DMS114 treated with DMSO at 0.1 percent for 48 hours (cell line): ENCODE results near the gene AEBP1.
A peak's percentile ranks its signal among the peaks of the same experiment; 100 is the strongest.
"Not testable (repeated sequence)": the region's sequence is repeated elsewhere in the genome, so short reads cannot be mapped to it uniquely, and the experiment has no call there.

Source experiments
- DNase-seq: peaks from one replicate; lab custom pipeline; 2025; ENCODE audit not compliant: unreplicated experiment; lab: John Stamatoyannopoulos, UW

Gene AEBP1

DNA sequence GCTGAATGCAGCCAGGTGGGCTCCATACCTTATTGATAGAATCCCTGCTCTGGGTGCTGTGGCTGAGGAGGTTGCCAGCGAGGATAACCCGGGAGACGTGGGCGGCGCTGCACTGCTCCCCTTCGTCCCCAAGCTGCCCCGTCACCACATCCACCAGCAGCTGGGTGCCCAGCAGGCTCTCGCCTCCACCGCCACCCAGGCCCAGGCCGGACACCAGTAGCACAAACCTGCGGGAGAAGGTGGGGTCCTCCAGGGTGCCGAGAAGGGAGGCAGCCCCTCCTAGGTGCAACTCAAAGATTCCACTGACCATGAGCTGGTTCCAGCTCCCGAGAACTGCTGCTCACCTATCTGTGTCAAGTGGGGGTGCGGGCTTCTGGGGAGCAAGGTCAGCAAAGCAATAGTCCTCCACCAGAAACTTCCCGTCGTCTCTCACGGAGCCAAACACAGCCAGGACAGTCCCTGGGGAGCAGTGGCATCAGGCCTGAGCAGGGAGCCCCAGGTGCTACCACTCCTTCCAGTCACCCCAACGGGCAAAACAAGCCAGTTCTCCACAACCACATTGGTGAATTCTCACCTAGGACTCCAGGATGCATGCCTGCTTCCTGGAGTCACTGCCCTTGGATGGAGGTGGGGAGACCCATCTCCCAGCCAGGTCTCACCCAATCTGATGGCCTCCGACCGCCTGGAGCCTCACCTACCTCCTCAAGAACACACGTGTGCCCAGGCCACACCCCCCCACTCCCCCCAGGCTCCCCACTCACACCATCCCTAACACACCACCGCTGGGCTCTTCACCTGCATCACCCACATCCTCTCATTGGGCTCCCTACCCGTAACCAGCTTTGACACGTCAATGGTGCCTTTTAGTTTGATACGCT is 12.9 kb downstream of the AEBP1 start:
- no peak for DNase-seq

DNA sequence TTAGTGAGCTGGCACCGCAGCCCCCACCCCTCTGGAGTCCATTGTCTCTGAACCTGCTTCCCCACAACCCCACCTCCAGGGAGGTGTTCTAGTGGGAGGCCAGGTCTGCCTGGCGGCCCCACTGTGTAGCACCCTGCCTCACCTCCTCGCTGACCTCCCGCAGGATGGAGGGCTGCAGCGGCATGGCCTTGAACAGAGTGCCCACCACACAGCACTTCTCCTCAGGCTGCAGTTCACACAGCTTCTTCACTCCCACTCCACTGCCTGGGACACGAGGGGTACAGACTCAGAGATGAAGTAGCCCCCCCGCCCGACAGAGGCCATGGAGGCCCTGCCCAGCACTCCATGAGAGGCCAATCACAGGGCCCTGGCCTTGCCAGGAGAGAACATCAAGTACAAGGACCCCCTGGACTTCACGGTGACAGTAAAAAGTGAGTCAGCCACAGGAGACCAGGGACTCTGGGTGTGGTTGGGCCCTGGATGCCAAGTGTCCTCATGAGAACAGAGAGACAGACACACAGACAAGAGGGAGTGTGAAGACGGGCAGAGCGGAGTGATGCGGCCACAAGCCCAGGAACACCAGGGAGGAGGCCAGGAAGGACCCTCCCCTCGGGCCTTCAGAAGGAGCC is 13.8 kb downstream of the AEBP1 start:
- DNase-seq, result no peak

DNA sequence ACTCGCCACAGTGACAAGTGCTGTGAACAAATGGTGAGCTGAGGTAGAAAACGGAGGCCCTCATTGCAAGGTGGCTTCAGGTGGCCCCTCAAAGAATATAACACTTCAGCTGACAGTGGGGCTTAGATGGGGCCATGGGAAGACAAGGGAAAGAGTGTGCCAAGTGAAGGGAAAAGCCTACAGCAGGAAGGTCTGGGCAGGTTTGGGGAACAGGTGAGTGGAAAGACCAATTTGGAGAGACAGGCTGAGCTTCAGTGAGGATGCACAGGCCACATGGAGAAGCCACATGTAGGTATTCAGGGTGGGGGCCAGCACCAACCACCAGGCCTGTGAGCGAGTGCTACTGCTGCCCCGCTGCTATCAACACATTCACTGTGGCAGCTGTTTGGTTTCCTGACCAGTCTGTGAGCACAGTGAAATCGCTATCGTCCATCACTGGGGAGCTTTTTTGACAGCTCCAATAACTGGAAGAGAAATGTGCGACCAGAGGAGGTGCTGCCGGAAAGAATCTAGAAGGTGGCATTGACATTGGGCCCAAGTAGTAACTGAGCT is 15.8 kb downstream of the AEBP1 start:
- no peak for DNase-seq

DNA sequence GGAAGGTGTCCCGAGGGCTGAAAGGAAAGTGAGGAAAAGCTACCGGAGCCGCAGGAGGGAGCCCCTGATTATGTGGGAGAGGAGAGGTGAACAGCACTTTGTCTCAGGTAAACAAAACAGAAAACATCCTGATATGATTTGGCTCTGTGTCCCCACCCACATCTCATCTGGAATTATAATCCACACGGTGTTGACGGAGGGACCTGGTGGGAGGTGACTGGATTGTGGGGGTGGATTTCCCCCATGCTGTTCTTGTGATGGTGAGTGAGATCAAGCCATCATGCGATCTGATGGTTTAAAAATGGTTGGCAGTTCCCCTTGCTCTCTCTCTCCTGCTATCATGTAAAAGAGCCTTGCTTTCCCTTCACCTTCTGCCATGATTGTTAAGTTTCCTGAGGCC is 16.2 kb downstream of the AEBP1 start:
- DNase-seq, result no peak

DNA sequence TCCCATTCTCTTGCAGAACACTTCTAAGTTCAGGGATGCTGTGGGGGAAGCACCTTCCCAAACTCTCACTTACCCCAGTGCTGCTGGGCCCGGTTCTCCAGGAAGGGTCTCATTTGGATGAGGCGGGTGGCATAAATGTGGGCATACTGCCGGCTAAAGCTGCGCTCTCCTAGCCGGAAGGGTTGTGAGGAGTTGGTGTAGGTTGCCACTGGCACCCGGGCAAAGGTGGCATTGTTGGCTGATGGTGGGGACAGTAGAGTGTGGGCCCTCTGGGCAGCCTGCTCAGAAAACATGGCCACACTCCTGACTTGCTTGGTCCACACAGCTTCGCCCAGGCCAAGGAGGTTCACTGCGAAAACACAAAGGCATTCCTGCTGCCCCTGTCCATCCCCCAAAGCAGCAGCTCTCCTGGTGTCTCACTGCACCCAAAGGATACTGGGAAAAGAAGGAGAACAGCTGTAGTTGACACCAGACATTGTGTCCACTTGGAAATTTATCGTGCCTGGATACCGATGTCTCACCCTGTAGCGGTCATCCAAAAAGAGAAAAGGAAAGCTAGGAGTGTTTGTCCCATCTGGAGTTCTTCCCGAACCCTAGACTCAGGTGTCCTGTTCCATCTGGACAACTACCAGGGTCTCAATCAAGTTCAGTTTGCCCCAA is 17.7 kb downstream of the AEBP1 start:
- no peak for DNase-seq

DNA sequence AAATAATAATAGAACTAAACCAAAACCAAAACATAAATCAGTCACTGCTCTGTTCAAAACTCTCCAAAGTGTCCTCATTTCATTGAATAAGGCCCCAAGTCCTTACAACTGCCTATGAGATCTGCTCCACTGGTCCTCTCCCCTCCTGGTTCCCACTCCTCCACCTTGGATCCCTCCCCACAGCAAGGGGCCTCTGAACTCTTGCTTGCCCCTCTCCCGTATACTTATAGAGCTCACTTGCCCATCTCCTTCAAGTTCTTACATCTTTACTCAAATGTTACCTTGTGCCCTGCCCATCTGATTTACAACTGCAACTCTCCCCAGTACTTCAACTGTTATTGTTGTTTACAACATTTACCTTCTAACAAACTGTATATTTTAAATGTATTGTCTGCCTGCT is 18.4 kb downstream of the AEBP1 start:
- no peak for DNase-seq

DNA sequence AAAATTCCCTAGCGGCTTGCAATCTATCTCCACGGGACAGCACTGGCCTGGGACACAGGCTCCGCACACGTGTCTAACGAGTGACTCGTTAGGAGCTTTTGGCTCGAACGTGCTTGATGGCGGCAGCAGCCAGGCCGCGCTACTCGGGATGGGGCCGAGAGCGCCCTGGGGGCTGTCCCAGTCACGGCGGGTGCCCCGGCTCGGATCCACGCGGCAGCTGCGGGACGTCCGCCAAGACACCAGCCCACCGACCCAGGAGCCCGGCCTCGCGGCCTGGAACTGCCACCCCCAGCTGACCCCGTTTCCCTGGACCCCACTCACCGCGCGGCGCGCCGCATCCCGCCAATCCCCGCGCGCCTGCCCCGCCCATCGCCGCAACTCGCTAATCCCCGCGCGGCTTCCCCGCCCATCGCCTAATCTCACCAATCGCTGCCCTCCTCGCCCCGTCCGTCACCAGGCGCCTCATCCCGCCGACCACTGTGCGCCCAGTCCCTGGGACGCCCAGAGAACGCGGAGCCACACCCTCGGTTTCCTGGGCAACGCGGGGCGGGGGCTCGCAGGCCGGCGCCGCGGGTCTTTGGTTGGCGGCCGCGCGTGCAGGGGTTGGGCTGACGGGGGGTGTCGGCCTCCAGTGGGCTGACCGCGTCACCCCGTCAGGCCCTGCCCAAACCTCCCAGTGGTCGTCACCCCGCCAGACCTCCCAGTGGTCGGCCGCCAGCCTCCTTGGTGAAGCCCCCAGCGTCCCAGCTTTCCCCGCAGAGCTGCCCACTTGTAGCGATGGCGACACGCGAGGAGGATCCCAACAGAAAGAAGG is 19.3 kb downstream of the AEBP1 start, which contains the start of gene POLD2:
Gene POLD2 (minus strand): TSS at position 359 of the 814 bp plus-strand sequence. CDS start 1,495 bp downstream, outside the sequence.
- peak; percentile 98 for DNase-seq

DNA sequence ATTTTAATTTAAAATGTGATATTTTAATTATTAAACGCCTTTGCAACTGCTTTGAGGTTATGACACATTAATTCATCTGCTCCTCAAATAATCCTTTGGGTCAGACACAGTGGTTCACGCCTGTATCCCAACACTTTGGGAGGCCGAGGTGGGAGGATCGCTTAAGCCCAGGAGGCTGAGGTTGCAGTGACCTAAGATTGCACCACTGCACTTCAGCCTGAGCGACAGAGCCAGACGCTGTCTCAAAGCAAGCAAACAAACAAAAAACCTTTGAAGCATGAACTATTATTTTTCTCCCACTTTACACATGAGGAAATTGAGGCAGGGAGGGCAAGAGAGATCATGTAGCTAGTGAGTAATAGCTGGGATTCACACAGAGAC is 20.7 kb downstream of the AEBP1 start:
- DNase-seq, result no peak

DNA sequence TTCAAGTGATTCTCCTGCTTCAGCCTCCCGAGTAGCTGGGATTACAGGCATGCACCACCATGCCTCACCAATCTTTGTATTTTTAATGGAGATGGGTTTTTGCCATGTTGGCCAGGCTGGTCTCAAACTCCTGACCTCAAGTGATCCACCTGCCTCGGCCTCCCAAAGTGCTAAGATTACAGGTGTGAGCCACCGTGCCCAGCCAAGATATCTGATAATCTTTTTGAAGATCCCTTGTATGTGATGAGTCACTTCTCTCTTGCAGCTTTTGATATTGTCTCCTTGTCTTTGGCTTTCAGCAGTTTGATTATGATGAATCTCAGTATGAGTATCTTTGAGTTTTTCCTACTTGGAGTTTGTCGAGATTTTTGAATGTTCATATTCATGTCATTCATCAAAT is 22.4 kb downstream of the AEBP1 start:
- not testable (repeated sequence) for DNase-seq

DNA sequence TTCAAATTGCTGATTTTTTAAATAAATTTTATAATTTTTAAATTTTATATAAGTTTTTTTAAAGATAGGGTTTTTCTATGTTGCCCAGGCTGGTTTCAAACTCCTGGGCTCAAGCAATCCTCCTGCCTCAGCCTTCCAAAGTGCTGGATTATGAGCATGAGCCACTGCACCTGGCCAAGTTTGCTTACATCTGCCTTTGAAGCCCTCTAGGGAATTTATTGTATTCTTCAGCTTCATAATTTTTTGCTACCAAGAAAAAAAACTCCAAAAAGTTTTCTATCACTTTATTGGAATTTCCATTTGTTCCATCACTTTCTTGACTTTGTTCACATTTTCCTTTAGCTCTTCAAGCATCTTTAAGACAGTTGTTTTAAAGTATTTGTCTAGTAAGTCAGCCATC is 23.0 kb downstream of the AEBP1 start:
- DNase-seq, result no peak

DNA sequence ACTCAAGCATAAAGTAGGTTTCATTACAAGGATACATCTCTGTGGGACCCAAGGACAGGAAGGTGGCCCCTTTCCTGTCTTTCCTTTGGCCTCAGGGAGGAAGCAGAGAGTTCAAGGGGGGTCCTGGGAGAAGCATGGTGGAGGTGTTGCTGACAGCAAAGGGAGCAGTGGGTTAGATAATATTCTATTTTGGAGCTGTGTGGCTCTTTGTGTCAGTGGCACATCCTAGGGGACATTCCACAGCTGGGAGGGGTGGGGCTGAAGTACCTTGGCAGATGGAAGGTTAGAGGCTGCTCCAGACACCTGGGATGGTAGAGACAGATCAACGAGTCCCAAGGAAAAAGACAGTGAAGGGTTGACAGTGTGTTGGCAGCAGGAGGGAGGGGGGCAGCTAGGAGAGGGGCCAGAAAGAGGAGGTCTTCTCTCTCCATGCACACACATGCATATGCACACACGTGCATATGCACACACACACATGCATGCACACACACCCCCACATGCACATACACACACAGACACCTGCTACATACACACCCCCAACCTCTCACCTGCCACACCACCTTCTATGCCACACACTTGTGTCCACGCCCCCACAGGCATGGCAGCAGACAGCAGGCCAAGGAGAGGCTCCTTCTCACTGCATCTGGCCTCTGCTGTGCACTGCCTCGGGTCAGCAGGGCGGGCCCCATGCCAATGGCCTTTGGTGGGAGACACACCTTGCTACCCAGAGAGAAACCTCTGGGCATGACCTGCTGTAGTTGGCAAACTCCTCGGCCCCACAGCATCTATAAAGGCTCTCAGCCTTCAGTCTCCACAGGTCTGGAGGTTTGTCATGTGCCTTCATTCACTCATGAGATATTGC is 24.8 kb downstream of the AEBP1 start:
- DNase-seq, result no peak

DNA sequence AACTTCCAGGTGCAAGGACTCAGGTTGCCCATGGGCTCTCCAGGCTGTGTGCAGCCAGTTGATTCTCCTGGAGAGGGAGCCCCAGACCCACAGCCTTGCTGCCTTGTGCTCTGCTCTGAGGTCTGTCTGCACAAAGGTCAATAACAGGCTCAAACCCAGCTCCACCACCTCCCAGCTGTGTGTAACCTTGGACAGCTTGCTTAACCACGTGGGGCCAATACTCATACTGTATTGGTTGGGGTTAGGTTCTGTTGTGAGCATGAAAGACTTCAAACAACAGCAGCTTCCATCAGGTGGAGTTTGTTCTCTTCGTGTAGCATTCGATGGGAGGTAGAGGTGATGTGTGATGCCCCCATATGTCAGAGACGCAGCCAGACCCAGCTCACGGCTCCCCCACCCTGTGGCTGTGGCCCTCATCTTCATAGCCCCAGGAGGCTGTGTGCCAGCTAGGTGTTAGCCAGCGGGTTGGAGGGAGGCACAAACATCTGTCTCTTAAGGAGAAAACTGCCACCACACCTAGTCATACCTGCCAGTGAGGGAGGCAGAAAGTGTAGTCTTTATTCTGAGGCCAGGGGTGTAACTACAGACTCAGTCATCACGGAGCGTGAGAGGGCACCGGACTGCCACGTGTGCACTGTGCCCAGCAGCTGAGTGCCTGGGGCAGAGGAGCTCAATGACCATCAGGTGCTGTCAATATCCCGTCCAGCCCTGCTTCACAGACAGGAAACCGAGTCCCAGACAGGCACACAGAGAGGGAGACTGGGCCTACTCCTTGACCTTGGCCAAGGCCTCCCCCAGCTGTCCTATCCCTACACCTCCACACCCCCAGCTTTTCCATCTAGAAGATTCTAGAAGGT is 27.3 kb downstream of the AEBP1 start:
- DNase-seq, result no peak

DNA sequence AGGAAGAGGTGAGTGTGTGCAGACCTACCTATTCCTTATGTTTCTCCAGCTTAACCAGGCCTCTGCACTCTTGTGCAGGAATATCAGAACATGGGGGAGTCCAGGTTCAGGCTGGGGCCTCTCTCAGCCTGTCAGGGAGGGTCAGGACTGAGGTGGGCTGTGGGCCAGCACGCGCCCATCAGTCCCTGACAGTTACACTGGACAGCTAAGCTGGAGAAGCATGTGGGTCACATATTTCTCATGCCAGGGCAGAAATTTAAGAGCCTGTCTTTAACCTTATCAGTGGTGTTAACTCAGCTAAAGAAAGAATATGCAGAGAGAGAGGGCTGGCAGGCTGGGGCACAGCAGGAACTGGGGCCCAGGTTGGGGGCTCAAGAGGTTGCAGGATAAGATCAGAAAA is 27.9 kb downstream of the AEBP1 start:
- no peak for DNase-seq

DNA sequence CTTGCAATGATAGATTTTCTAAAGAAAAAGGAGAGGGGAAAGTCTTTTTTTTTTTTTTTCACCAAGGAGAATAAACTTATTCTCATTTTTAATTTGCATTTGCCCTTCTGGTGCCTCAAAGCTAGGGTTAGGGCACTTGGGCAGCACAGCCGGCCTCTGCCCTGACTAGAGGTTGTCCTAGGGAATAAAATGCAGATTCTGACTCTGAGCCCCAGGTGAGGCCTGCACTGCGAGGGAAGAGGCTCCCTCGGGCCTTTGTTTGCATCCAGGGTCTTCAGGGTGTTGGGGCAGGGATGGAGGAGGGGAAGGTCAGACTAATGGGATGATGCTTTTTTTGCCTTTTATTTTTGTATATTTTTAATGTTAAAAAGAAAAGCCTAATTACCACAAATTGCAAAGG is 29.1 kb downstream of the AEBP1 start:
- DNase-seq, result no peak

DNA sequence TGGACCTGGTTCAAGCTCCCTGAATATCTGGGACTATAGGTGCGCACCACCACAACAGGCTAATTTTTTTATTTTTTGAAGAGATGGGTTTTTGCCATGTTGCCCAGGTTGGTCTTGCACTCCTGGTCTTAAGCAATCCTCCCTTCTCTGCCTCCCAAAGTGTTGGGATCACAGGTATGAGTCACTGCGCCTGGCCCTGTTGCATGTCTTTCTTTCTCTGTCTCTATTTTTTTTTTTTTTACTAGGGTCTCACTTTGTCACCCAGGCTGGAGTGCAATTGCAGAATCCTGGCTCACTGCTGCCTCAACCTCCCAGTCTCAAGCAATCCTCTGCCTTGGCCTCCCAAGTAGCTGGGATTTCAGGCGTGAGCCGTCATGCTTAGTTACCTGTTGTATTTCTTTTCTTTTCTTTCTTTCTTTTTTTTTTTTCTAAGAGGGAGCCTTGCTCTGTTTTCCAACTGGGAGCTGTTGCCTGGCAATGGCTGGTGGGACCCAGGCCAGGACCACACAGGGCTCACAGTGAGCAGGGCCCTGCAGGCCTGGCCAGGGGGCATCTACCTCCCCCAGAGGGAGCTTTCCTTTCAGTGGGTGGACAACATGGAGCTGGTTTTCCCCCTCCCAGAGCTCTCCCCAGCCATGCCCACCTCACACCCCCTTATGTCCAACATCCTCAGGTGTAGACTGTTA is 30.9 kb downstream of the AEBP1 start:
- no peak for DNase-seq

DNA sequence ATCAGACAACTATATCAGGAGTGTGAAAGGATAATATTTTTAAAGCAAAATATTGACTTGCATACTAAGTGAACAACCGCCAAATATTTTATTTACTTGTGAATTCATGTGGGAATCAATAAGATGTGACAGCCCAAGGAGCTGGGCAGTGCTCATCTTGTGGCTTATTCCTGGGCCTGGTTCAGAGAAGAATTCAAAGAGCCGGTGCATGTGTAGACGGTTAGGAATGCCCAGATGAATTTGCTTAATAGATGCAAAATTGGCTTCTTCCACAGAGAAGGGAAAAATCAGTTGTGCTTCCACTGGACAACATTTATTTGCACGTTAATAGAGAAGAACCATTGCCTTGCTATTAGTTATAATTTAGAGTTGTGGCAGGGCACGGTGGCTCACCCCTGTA is 32.6 kb downstream of the AEBP1 start:
- no peak for DNase-seq

DNA sequence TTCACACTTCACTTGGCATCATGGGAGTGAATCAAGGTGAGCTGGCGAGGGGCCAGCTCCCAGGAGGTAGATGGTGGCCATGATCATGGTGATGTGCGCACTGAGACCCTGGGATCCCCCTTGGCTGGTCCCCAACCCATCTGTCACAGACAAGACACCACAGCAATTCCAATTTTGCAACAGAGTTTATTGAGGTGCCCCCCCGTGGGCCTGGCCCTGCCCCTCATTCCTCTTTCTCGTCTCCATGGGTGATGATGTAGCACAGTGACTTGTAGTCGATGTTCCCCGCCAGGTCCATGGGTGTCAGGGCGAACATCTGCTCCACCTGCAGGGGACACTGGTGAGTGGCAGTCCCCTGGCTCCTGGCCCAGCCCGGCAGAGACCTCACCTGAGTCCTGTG is 34.6 kb downstream of the AEBP1 start:
- DNase-seq, result no peak

DNA sequence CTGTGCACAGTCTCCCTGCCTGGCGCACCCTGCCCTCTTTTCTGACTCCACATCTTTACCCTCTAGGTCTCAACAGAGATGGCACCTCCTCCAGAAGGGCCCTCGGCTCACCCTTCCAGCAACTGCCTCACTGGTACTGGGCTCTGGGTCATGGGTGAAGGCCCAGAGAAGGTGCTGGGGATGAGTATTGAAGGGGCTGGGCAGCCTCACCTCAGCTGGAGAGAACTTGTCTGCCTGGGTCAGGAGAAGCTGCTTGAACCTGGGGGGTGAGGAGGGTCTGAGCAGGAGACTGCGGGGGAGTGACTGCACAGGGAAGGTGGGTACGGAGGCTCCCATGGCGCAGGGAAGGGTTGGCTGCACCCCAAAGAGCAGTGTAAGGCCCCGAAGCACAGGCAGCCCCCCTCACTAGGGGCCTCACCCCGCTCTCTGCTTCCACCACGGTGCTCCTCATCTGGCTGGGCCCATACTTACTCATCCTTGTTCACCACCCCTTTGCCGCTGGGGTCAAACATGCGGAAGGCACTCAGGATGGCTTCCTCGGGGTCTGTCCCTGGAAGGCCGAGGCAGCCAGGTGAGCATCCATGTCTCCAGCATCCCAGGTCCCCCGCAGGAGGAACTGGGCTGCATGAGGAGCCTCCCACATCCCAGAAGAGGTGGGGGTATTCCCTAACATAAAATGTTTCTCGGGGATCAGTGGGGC is 35.3 kb downstream of the AEBP1 start:
- DNase-seq, result no peak
